ENCODE results near the gene ZHX3. TPM values are rescaled to one million over a fixed set of nuclear protein-coding genes. Genes with fewer than 3 reads are reported as not detected.

Gene ZHX3
- total and polyA plus RNA-seq, 2 donors from 2014 or later: 24.7 to 153 TPM

DNA sequence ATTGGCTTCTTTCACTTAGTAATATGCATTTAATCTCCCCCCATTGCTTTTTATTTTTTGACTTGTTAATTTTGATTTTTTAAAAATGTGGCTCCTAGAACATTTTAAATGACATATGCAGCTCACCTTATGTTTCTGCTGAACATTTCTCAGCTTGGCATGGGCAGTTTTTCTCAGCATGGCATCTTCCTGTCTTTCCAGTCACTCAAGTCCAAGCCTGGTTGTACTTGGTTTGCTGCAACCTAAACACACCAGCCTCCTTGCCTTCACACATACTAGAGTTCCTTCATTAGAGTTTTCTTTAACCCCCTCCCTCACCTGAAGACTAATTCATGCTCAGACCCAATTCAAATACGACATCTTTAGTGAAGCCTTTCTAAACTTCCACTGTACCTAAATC, 86.4 kb downstream of the ZHX3 start:
- no peaks in the 10 kb centered on the region for H3K27me3 ChIP-seq (ENCODE audit: control insufficient read depth, insufficient read depth, low read length)
- H3K4me1 ChIP-seq (ENCODE audit: control insufficient read depth in 2 of 3, insufficient read depth in 2 of 3, low read depth in 1 of 3, low read length in 3 of 3): peaks cover 0 to 24% (median 18%) of the 10 kb centered on the region in 3 donors
- no peaks in the 10 kb centered on the region for H3K9me3 ChIP-seq (ENCODE audit: control insufficient read depth in 2 of 3, insufficient read depth in 1 of 3, low read length in 3 of 3)
- intact Hi-C loops (cut with DNase I): loop anchor here (10.0 kb wide), 1 partner anchor 56 kb away; no protein-coding TSS in a partner anchor
- FAIRE-seq (no peak), DNase-seq (no peak)
- H3K9ac ChIP-seq (ENCODE audit: low read length in 3 of 3): no peak overlapping the region
- no peak for TF ChIP-seq CTCF (IDR thresholded peaks at IDR 0.05; ENCODE audit: borderline replicate concordance, extremely low read depth, insufficient read depth)
- no peaks in the 10 kb centered on the region for H3K36me3 ChIP-seq (ENCODE audit: control insufficient read depth in 2 of 3, insufficient read depth in 3 of 3, low read length in 3 of 3)
- H3K4me3 ChIP-seq (ENCODE audit: low read length in 3 of 3): no peak overlapping the region
- H3K27ac ChIP-seq (ENCODE audit: low read depth in 2 of 2, low read length in 2 of 2): no peak overlapping the region

DNA sequence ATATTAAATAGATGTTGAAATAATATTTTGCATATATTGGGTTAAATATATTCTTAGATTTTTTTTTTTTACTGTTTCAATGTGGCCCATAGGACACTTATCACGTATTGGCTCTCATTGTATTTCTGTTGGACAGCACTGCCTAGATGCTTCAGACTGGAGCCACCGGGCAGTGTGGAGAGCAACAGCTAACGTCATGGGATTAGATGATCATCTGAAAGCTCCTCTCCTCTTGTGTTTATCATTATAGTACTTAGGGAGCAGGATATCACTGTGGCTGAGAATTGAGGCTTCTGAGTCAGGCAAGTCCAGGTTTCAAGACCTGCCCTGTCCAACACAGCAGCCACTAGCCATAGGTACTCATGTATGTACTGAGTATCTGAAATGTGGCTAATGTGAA, 87.4 kb downstream of the ZHX3 start:
- intact Hi-C loops (cut with DNase I): loop anchor here (10.0 kb wide), 1 partner anchor 55 kb away; no protein-coding TSS in a partner anchor
- no peak for TF ChIP-seq CTCF (IDR thresholded peaks at IDR 0.05; ENCODE audit: borderline replicate concordance, extremely low read depth, insufficient read depth)
- no peak for FAIRE-seq
- no peak for DNase-seq
- Histone ChIP-seq H3K9me3 (ENCODE audit: control insufficient read depth in 2 of 3, insufficient read depth in 1 of 3, low read length in 3 of 3) (no peaks in the 10 kb centered on the region), H3K27me3 (ENCODE audit: control insufficient read depth, insufficient read depth, low read length) (no peaks in the 10 kb centered on the region), H3K9ac (ENCODE audit: low read length in 3 of 3) (no peak overlapping the region), H3K36me3 (ENCODE audit: control insufficient read depth in 2 of 3, insufficient read depth in 3 of 3, low read length in 3 of 3) (no peaks in the 10 kb centered on the region), H3K4me1 (ENCODE audit: control insufficient read depth in 2 of 3, insufficient read depth in 2 of 3, low read depth in 1 of 3, low read length in 3 of 3) (peaks cover under 1 to 24% (median 18%) of the 10 kb centered on the region in 3 donors), H3K27ac (ENCODE audit: low read depth in 2 of 2, low read length in 2 of 2) (no peak overlapping the region), H3K4me3 (ENCODE audit: low read length in 3 of 3) (no peak overlapping the region)

- intact Hi-C loops (cut with DNase I): no loop called here
- H3K27me3 ChIP-seq (ENCODE audit: control insufficient read depth, insufficient read depth, low read length): no peaks in the 10 kb centered on the region
- FAIRE-seq: no peak
Measured at GRCh38 chr20:41229259-41229658, 88.3 kb downstream of the ZHX3 start.

More at GRCh38 chr20:41229259-41229658, 88.3 kb downstream of the ZHX3 start:
- no peak for TF ChIP-seq CTCF (IDR thresholded peaks at IDR 0.05; ENCODE audit: borderline replicate concordance, extremely low read depth, insufficient read depth)
- H3K27ac ChIP-seq (ENCODE audit: low read depth in 2 of 2, low read length in 2 of 2): no peak overlapping the region
- peaks cover 2 to 18% (median 16%) of the 10 kb centered on the region in 3 donors for H3K4me1 ChIP-seq (ENCODE audit: control insufficient read depth in 2 of 3, insufficient read depth in 2 of 3, low read depth in 1 of 3, low read length in 3 of 3)
- DNase-seq: no peak
- H3K4me3 ChIP-seq (ENCODE audit: low read length in 3 of 3): no peak overlapping the region
- no peaks in the 10 kb centered on the region for H3K36me3 ChIP-seq (ENCODE audit: control insufficient read depth in 2 of 3, insufficient read depth in 3 of 3, low read length in 3 of 3)
- no peaks in the 10 kb centered on the region for H3K9me3 ChIP-seq (ENCODE audit: control insufficient read depth in 2 of 3, insufficient read depth in 1 of 3, low read length in 3 of 3)
- H3K9ac ChIP-seq (ENCODE audit: low read length in 3 of 3): no peak overlapping the region

Data from kidney (tissue), 14 donors.